CD4-positive, alpha-beta T cell treated with Interleukin-21 for 1 hour (primary cell): ENCODE measurements around the gene UPK1B.
"Not testable (repeated sequence)": the region's sequence is repeated elsewhere in the genome, so short reads cannot be mapped to it uniquely, and the experiment has no call there.

Source experiments
- DNase-seq: peaks from one replicate; pipeline ENCODE4 v3.0.0-alpha.2; 2020

The UPK1B gene

DNA sequence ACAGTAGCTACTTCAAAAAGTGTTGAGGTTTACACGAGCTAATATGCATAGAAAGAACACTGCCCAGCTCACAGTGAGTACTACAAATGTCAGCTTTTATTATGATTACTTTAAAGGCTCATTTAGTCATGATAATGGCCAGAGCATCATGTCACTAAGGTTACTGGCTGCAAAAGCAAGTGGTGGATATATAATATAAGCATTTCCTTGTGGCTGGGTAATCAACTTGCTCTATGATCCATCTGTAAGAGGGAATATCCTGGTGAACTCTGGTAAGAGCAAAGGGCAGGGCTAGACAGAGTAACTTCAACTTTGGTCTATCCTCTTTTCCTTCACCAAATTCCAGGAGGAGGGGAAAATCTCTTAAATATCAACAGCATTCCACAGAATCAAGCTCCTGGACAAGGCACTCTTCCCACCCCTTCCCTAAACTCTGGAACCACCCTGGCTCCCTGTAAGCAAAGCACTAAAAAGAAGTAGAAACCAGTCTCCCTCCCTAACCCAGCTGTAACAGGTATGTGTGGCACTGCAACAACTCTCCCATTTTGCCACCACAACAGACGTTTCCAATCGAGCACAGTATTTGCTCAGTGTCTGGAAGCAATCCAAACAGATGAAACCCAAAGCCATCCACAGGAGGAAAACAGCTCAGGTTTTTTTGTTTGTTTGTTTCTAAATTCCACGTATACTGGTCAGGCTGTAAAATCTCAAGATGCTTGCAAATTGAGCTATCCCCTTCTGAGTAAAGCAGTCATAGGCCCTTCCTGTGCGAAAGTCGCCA, 53.9 kb downstream of the UPK1B start:
- no peak for DNase-seq

DNA sequence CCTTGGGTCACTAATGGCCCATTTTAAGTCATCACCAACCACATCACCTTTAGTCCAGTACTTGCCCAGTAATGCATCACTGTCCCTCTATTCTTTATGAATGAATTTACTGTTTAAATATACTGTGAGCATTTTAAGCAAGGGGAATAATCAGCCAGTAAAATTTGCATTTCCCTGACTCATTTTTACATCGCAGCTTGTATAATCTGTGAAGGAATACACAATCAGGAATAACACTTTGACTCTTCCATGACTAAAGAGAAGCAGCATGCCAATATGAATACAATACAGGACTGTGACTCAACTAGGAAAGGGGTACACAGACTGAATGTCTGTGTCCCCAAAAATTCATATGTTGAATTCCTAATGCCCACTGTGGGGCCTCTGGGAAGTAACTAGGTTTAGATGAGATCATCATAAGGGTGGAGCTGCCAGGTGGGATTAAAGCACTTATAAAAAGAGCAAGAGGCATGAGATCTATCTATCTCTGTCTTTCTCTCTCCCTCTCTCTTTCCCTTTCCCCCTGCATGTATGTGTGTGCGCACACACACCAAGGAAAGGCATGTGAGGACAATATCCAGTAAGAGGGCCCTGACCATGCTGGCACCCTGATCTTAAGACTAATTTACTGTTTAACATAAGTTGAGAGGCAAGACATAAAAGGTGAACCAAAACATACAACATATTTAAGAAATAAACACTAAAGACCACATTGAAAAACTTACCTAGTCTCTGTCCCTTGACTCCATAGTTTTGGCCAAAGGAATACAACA, 55.2 kb downstream of the UPK1B start:
- DNase-seq = no peak

DNA sequence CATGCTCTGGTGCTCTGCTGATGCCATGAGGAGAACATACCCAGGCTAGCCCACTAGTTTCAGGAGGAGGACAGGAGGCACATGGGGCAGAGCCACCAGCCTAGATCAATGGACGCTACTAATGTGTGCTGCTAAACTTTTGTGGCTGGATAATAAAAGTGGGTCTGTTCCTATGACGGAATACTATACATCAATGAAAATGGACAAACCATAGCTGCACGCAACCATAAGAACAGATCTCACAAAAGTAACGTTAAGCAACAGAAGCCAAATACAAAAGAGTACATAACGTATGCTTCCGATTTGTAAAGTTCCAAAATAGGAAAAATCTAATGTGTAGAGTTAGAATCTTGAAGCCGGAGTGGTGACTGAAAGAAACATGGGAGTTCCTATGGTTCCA, 55.8 kb downstream of the UPK1B start:
- no peak for DNase-seq

- no peak for DNase-seq
Measured at GRCh38 chr3:119230071-119230470, 56.7 kb downstream of the UPK1B start.

GRCh38 chr3:119230745-119231144, 57.3 kb downstream of the UPK1B start:
- no peak for DNase-seq

GRCh38 chr3:119234610-119235009, 61.2 kb downstream of the UPK1B start:
- DNase-seq = no peak

GRCh38 chr3:119235151-119235550, 61.8 kb downstream of the UPK1B start:
- no peak for DNase-seq

DNA sequence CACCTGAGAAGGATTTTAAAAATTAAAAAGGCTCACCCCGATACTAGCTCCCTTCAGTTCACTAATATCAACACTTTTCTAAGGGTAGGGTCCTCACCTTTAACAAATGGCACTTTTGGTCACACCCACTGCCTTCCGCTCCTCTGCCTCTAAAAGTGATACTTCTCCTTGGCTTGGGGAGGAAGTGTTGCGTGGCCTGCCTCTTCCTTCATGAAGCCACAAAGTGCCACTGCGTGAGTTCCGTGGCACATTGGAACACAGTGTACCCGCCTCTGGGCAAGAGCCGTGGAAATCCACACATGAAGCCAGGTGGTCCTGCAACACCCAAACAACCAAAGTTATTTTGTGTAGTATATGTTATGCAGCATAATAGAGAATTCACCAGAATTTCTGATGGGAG, 63.4 kb downstream of the UPK1B start:
- DNase-seq = peak; percentile 38

- no peak for DNase-seq
Measured at GRCh38 chr3:119237299-119237698, 63.9 kb downstream of the UPK1B start.

DNA sequence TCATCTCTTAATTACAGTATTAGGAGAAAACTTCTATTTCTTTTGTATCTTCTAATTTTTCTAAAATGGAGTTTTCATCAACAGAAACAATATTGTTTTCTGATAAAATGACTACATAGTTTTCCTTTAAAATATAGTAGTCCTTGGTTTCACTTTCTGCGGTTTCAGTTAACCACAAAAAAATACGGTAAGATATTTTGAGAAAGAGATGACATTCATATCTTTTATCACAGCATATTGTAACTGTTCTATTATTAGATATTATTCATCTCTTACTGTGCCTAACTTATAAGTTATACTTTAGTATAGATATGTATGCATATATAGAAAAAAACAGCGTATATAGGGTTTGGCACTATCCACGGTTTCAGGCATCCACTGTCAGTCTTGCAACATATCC, 65.0 kb downstream of the UPK1B start:
- DNase-seq = no peak

GRCh38 chr3:119239206-119239820, 65.9 kb downstream of the UPK1B start:
- no peak for DNase-seq

GRCh38 chr3:119240101-119240590, 66.7 kb downstream of the UPK1B start:
- peak; percentile 44 for DNase-seq

DNA sequence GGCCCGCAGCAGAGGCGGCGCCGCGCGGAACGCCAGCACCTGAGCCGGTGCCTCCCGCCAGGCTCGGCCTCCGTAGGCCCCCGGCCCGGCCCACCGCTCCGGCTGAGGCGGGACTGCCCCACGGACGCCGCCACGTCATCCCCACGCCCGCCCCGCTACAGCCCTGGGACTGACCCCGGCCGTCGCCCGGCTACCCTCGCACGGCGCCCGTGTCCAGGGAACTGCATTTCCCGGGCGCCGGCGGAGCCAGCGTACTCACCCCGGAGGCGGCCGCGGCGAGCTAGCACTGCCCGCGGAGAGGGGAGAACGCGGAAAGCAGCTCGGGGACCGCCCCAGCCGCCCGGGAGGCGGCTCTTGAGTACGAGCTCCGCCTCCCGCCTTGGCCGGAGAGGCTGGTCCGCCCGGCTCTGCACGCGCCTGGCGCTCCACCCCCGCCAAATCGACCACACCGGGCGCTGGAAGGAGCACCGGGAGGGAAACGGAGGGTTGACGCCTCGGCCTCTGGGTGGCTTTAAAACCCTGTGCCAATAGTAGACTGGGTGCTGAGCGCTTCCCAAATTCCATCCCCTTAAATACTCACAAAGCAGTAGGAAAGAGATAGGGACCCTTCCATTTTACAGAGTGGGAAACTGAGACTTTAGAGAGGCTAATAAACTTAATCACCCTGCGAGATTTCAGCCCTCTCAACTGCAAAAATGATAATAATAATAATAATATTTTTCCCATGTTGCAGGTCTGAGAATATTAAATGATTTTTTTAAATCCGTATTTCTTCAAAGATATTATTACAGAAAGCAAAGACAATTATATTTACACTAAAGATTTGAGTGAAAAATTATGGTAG, 67.4 kb downstream of the UPK1B start, which contains the start of gene B4GALT4:
B4GALT4 (minus strand) TSS at position 288 of the 844 bp plus-strand sequence. CDS start 10,779 bp downstream, outside the sequence.
- peak; percentile 72 for DNase-seq

- DNase-seq = not testable (repeated sequence)
Measured at GRCh38 chr3:119242387-119243057, 69.1 kb downstream of the UPK1B start.

DNA sequence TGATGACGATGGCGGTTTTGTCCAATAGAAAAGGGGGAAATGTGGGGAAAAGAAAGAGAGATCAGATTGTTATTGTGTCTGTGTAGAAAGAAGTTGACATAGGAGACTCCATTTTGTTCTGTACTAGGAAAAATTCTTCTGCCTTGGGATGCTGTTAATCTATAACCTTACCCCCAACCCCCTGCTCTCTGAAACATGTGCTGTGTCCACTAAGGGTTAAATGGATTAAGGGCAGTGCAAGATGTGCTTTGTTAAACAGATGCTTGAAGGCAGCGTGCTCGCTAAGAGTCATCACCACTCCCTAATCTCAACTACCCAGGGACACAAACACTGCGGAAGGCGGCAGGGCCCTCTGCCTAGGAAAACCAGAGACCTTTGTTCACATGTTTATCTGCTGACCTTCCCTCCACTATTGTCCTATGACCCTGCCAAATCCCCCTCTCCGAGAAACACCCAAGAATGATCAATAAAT, 69.7 kb downstream of the UPK1B start:
- DNase-seq = not testable (repeated sequence)

GRCh38 chr3:119243712-119244111, 70.3 kb downstream of the UPK1B start:
- no peak for DNase-seq

GRCh38 chr3:119245778-119246177, 72.4 kb downstream of the UPK1B start:
- DNase-seq = no peak
